NB4 (cell line): Measurements from ENCODE around the gene GMDS.

Experiments used
- POLR2A ChIP-seq: IDR thresholded peaks from 2 replicates; pipeline ENCODE4 v1.6.1; 2011; ENCODE audit warnings: mild to moderate bottlenecking; ENCODE audit not compliant: insufficient read length; ENCODE audit errors: extremely low read depth
- TF ChIP-seq, protein P1 (sequence below): IDR thresholded peaks from one replicate; pipeline ENCODE4 v1.5.1; 2012; ENCODE audit warnings: low read depth, low read length
- TF ChIP-seq, protein P2 (sequence below): IDR thresholded peaks from 2 replicates; pipeline ENCODE4 v1.6.1; 2011; ENCODE audit warnings: low read depth, low read length

DNA sequence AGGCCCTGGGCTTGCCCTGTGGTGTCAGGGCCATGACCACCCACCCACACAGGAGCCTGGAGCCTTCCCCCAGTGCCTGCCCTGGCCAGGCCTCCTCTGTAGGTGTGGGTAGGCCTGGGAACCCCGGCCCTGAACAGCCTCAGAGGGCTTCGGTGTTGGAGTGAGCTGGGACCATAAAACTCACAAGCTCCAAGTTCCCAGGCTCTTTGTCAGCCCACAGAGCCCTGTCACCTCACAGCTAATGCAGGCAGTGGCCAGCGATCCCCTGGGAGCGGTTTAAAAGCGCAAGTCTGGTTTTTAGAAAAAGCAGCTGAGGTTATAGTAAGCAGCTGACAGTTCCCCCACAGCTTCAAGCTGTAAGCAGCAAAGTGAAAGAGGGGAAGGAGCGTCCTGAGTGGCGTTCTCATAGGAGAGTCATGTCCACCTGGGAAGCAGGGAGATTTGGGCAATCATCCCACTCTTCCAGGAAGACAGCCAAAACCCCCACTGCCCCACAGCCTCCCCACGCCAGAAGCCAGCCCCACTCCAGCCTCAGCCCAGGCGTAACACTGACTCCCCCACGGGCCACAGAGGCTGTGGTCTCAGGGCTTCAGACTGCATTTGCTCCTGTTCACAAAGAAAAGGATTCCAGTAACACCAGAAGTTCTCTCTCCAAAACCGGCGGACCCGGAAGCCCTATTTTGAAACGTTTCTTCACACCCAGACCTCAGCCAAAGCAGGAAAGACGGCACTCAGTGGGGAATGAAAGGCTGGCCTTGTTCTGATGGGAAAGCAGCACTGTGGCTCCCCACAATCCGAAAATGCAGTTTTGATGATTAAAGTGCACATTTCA is 670.0 kb downstream of the GMDS start:
- TF ChIP-seq, protein P1, sequence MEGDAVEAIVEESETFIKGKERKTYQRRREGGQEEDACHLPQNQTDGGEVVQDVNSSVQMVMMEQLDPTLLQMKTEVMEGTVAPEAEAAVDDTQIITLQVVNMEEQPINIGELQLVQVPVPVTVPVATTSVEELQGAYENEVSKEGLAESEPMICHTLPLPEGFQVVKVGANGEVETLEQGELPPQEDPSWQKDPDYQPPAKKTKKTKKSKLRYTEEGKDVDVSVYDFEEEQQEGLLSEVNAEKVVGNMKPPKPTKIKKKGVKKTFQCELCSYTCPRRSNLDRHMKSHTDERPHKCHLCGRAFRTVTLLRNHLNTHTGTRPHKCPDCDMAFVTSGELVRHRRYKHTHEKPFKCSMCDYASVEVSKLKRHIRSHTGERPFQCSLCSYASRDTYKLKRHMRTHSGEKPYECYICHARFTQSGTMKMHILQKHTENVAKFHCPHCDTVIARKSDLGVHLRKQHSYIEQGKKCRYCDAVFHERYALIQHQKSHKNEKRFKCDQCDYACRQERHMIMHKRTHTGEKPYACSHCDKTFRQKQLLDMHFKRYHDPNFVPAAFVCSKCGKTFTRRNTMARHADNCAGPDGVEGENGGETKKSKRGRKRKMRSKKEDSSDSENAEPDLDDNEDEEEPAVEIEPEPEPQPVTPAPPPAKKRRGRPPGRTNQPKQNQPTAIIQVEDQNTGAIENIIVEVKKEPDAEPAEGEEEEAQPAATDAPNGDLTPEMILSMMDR: no peak
- no peak for TF ChIP-seq POLR2A
- TF ChIP-seq, protein P2, sequence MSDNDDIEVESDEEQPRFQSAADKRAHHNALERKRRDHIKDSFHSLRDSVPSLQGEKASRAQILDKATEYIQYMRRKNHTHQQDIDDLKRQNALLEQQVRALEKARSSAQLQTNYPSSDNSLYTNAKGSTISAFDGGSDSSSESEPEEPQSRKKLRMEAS: no peak
